GM13977 (cell line): ENCODE data around the gene LRRC4C.

Experiments
- DNase-seq: peaks from one replicate; pipeline ENCODE4 v3.0.0; 2012; ENCODE audit warnings: low spot score
- in situ Hi-C: fragments of 300-500 bp; cut with MboI; formaldehyde crosslinking; loops from one replicate; pipeline ENCODE4 v1.12.0; 2022; ENCODE audit warnings: low sequenced_read_pairs, low pct_unique_long_range_greater_than_20kb, mixed read lengths, inconsistent platforms; ENCODE audit not compliant: unreplicated experiment
- TF ChIP-seq, protein P1 (sequence below): IDR thresholded peaks from 2 replicates; pipeline ENCODE4 v1.5.1; 2012; ENCODE audit warnings: mild to moderate bottlenecking, control low read depth; ENCODE audit not compliant: insufficient read depth; ENCODE audit errors: extremely low read depth, missing control alignments

Gene LRRC4C

DNA sequence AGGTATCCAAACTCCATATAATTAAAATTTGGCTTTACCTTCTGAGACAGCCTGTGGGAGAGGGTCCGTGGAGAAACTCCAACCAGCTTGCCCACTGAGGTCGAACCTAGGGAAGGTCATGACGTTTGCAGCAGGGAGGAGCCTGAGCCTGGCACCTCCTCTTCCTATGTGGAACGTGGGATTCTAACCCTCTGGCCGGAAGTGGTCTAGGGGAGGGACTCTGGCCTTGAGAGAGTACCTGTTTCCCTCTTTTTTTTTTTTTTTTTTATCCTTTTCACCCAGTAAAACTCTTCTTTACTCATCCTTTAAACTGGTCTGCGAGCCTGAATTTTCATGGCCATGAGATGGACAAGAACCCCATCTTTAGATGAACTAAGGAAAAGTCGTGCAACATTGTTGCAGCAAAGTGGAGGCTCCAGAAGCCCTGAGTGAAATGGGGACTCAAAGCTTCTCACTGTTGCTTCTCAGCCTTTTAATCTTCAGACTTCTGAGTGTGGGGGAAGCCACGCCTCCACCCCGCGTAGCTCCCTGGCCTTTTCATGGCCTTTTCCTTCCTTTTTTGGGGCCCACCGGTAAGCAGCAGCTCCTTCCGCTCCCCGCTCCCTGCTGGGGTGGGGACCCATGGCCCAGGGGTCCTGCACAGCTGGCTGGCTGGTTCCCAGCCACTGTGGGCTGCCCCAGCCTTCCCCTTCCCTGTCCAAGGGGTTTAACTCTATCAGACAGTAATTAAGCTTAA, 1359.9 kb downstream of the LRRC4C start:
- DNase-seq: no peak

GRCh38 chr11:40095446-40095845, 1364.0 kb downstream of the LRRC4C start:
- in situ Hi-C loops: no loop called here
- no peak for DNase-seq
- TF ChIP-seq, protein P1, sequence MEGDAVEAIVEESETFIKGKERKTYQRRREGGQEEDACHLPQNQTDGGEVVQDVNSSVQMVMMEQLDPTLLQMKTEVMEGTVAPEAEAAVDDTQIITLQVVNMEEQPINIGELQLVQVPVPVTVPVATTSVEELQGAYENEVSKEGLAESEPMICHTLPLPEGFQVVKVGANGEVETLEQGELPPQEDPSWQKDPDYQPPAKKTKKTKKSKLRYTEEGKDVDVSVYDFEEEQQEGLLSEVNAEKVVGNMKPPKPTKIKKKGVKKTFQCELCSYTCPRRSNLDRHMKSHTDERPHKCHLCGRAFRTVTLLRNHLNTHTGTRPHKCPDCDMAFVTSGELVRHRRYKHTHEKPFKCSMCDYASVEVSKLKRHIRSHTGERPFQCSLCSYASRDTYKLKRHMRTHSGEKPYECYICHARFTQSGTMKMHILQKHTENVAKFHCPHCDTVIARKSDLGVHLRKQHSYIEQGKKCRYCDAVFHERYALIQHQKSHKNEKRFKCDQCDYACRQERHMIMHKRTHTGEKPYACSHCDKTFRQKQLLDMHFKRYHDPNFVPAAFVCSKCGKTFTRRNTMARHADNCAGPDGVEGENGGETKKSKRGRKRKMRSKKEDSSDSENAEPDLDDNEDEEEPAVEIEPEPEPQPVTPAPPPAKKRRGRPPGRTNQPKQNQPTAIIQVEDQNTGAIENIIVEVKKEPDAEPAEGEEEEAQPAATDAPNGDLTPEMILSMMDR: no peak

More for the DNA sequence above, 1359.9 kb downstream of the LRRC4C start:
- TF ChIP-seq, protein P1: no peak
- in situ Hi-C loops: no loop called here

- DNase-seq: no peak
- TF ChIP-seq, protein P1: no peak
- in situ Hi-C loops: no loop called here
Measured at GRCh38 chr11:40094954-40095353, 1364.5 kb downstream of the LRRC4C start.

- DNase-seq: no peak
- in situ Hi-C loops: no loop called here
- TF ChIP-seq, protein P1: no peak
Measured at GRCh38 chr11:40080434-40080833, 1379.0 kb downstream of the LRRC4C start.
